Measurements from ENCODE around the gene DYNC2LI1. TPM values are rescaled to one million over a fixed set of nuclear protein-coding genes. Genes with fewer than 3 reads are reported as not detected.

The DYNC2LI1 gene
- total and polyA plus RNA-seq, 2 of the 8 experiments (the other 6 are each of a cell fraction or from before 2014, with no cell fraction given) = 3.9 to 7.6 TPM

- Histone ChIP-seq H3K18ac (ENCODE audit: extremely low read depth, low read length) (no peak overlapping the region), H4K5ac (ENCODE audit: insufficient read length, low read depth, low read length) (no peak overlapping the region), H3K9me3 (ENCODE audit: insufficient read depth in 2 of 2, low read depth in 1 of 2, low read length in 1 of 2) (no peaks in the 10 kb centered on the region), H3K79me2 (ENCODE audit: control insufficient read depth in 1 of 2, insufficient read depth in 2 of 2, low read length in 2 of 2) (no peaks in the 10 kb centered on the region), H3K23me2 (ENCODE audit: low read depth, low read length) (no peaks in the 10 kb centered on the region), H2BK15ac (ENCODE audit: low read length) (no peak overlapping the region), H3K36me3 (ENCODE audit: control insufficient read depth in 2 of 4, insufficient read depth in 4 of 4, low read length in 3 of 4) (no peaks in the 10 kb centered on the region), H3K4me2 (ENCODE audit: insufficient read depth in 1 of 2, low read depth in 2 of 2, low read length in 2 of 2) (no peak overlapping the region), H3K79me1 (ENCODE audit: low read depth, low read length) (no peaks in the 10 kb centered on the region), H2AFZ (ENCODE audit: low read length) (no peak overlapping the region), H4K91ac (replicated peaks; ENCODE audit: insufficient read length, low read length) (no peak overlapping the region), H3K23ac (ENCODE audit: insufficient read length) (no peak overlapping the region), H2BK120ac (replicated peaks; ENCODE audit: low read depth, low read length) (no peak overlapping the region), H4K8ac (ENCODE audit: extremely low read depth, insufficient read depth, low read length) (no peak overlapping the region), H4K20me1 (replicated peaks in 1 of 2; ENCODE audit: control insufficient read depth in 1 of 2, insufficient read depth in 2 of 2, low read length in 2 of 2) (no peaks in the 10 kb centered on the region), H3K56ac (replicated peaks; ENCODE audit: insufficient read length, low read depth, low read length) (no peak overlapping the region), H2BK12ac (ENCODE audit: low read depth, low read length) (no peak overlapping the region), H2BK5ac (ENCODE audit: low read depth, low read length) (no peak overlapping the region), H3K27ac (ENCODE audit: low read depth, low read length) (no peak overlapping the region), H3K14ac (ENCODE audit: insufficient read length) (no peak overlapping the region), H3K4me1 (replicated peaks in 1 of 4; ENCODE audit: control insufficient read depth in 3 of 4, insufficient read depth in 4 of 4, low read length in 3 of 4) (peaks cover 0 to 6% (median 2%) of the 10 kb centered on the region in 4 experiments; a peak in 3 of 7 replicates), H2BK20ac (ENCODE audit: low read length) (no peak overlapping the region), H2AK5ac (ENCODE audit: low read depth, low read length) (no peak overlapping the region), H3K9ac (replicated peaks in 1 of 4; ENCODE audit: extremely low read depth in 1 of 4, low read depth in 3 of 4, low read length in 3 of 4) (no peak overlapping the region), H3K4me3 (ENCODE audit: extremely low read depth in 1 of 4, insufficient read depth in 2 of 4, low read depth in 3 of 4, low read length in 4 of 4) (no peak overlapping the region), H3K27me3 (replicated peaks in 1 of 4; ENCODE audit: control insufficient read depth in 3 of 4, extremely low read depth in 1 of 4, insufficient read depth in 3 of 4, low read length in 3 of 4) (no peaks in the 10 kb centered on the region), H3K4ac (replicated peaks; ENCODE audit: insufficient read length, low read depth, low read length) (no peak overlapping the region)
- 96% methylated on average over 9 of the region's 9 CpGs; no CpG with 5 or more reads in 1 of the 2 experiments for WGBS, 2 experiments (ENCODE audit: extremely low coverage in 1 of 2, insufficient coverage in 1 of 2, insufficient read length in 1 of 2, insufficient replicate concordance in 2 of 2, low coverage in 1 of 2, low lambda C conversion rate in 2 of 2, missing lambda C conversion rate in 1 of 2)
- POLR2A ChIA-PET (ENCODE audit: partially characterized antibody) = no interaction called here
- no peak for FAIRE-seq
- DNase-seq (ENCODE audit: low read depth in 1 of 2, low spot score in 2 of 2) = peak in 1 of 2 experiments; percentile 10
- CTCF ChIA-PET (ENCODE audit: partially characterized antibody) = interaction anchor here (0.8 to 2.3 kb wide), 3 partner anchors 9 to 107 kb away, joined by 3 to 9 read pairs (median 4); no protein-coding TSS in a partner anchor
- TF ChIP-seq ZNF274 (IDR thresholded peaks at IDR 0.05; ENCODE audit: borderline replicate concordance, extremely low read depth, low read length) (no peak), KDM5A (IDR thresholded peaks at IDR 0.05; ENCODE audit: low read length) (no peak), SRF (IDR thresholded peaks at IDR 0.05; ENCODE audit: low read depth, low read length) (no peak), ASH2L (IDR thresholded peaks at IDR 0.05; ENCODE audit: low read length) (no peak), HDAC2 (IDR thresholded peaks at IDR 0.05; ENCODE audit: borderline replicate concordance in 1 of 2, low read depth in 2 of 2, low read length in 2 of 2) (no peak), YY1 (IDR thresholded peaks at IDR 0.05; ENCODE audit: low read depth, low read length) (no peak), CBX8 (IDR thresholded peaks at IDR 0.05; ENCODE audit: borderline replicate concordance, low read depth, low read length) (no peak), POU5F1 (IDR thresholded peaks at IDR 0.05; ENCODE audit: low read depth, low read length) (no peak), RXRA (IDR thresholded peaks at IDR 0.05; ENCODE audit: insufficient read depth, low read depth, low read length) (no peak), TAF7 (optimal IDR thresholded peaks at IDR 0.05; ENCODE audit: borderline replicate concordance, low read depth, low read length) (no peak), BRCA1 (IDR thresholded peaks at IDR 0.05; ENCODE audit: low read depth, low read length) (no peak), TBP (IDR thresholded peaks at IDR 0.05; ENCODE audit: low read depth, low read length) (no peak), CTBP2 (IDR thresholded peaks at IDR 0.05; ENCODE audit: borderline replicate concordance, insufficient read depth, insufficient read length, low read length) (no peak), GABPA (IDR thresholded peaks at IDR 0.05; ENCODE audit: borderline replicate concordance, insufficient read depth, low read length) (no peak), HDAC6 (IDR thresholded peaks at IDR 0.05; ENCODE audit: low read depth, low read length) (no peak)
These were observed 69.0 kb downstream of the DYNC2LI1 start for GRCh38 chr2:43842866-43843226.
